Memory B cell (primary cell): Measurements from ENCODE around the gene SLC18B1.

Experiments used
- ATAC-seq: fragments of 150-1000 bp; cut with Tn5 transposase; 2 replicates; pipeline ENCODE4 v1.10.0; 2021; ENCODE audit warnings: low read depth, mild to moderate bottlenecking, moderate library complexity
- DNase-seq, 2 donors: peaks; one replicate each; pipeline ENCODE4 v3.0.0; 2022; ENCODE audit warnings: low spot score in 2 of 2
- H3K27ac Mint-ChIP-seq: one replicate; pipeline ENCODE4 v1.8.0; 2022; ENCODE audit warnings: mild to moderate bottlenecking, moderate library complexity, mixed read lengths
- H3K27me3 Mint-ChIP-seq: one replicate; pipeline ENCODE4 v1.8.0; 2022; ENCODE audit warnings: mixed read lengths
- H3K36me3 Mint-ChIP-seq: one replicate; pipeline ENCODE4 v1.8.0; 2022; ENCODE audit warnings: mild to moderate bottlenecking, mixed read lengths
- H3K4me1 Mint-ChIP-seq: one replicate; pipeline ENCODE4 v1.8.0; 2022; ENCODE audit warnings: mixed read lengths
- H3K4me3 Mint-ChIP-seq: one replicate; pipeline ENCODE4 v1.8.0; 2022; ENCODE audit warnings: mild to moderate bottlenecking, moderate library complexity, mixed read lengths
- H3K9me3 Mint-ChIP-seq: one replicate; pipeline ENCODE4 v1.8.0; 2022; ENCODE audit warnings: mixed read lengths

SLC18B1 gene

GRCh38 chr6:132813173-132813856 lies 14.9 kb upstream of the SLC18B1 start:
- DNase-seq: peak; percentile 24 to 33

DNA sequence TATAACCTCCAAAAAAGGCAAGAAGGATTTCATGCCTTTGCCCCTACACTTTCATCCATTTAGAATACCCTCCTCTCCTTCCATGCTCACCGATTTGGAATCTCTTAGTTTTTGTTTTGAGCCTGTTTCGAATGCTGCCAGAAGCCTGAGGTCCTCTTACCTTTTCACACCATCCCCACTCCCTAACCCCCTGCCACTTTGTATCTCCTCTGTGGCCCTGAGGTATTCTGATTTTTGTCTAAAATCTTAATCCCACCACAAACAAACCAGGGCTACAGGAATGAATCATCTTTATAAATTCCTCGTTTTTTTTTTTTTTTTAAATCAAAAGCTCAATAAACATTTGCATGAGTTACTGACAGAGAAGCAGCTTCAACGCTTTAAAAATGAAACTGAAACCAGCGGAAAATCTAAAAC lies 14.3 kb upstream of the SLC18B1 start:
- Mint-ChIP-seq H3K27me3 (no peaks in the 10 kb centered on the region), H3K27ac (peak overlapping the region; percentile 97), H3K4me3 (peak overlapping the region; percentile 100), H3K4me1 (peaks cover 35% of the 10 kb centered on the region), H3K36me3 (peaks cover 19% of the 10 kb centered on the region), H3K9me3 (no peaks in the 10 kb centered on the region)
- no peak for ATAC-seq
- no peak for DNase-seq

More at GRCh38 chr6:132813173-132813856, 14.9 kb upstream of the SLC18B1 start:
- Mint-ChIP-seq H3K4me1 (peaks cover 35% of the 10 kb centered on the region), H3K27ac (peak overlapping the region; percentile 97), H3K4me3 (peak overlapping the region; percentile 100), H3K27me3 (no peaks in the 10 kb centered on the region), H3K36me3 (peaks cover 24% of the 10 kb centered on the region), H3K9me3 (no peaks in the 10 kb centered on the region)
- ATAC-seq: peak; percentile 27

- DNase-seq (no peak), ATAC-seq (no peak)
- Mint-ChIP-seq H3K27ac (peak overlapping the region; percentile 97), H3K4me1 (peaks cover 31% of the 10 kb centered on the region), H3K9me3 (no peaks in the 10 kb centered on the region), H3K36me3 (peaks cover 14% of the 10 kb centered on the region), H3K27me3 (peaks cover 1% of the 10 kb centered on the region), H3K4me3 (peak overlapping the region; percentile 100)
These were observed 13.9 kb upstream of the SLC18B1 start for GRCh38 chr6:132812255-132812732.

- H3K36me3 Mint-ChIP-seq: peaks cover 7% of the 10 kb centered on the region
- DNase-seq (no peak), ATAC-seq (no peak)
- no peak overlapping the region for H3K27ac Mint-ChIP-seq
- no peaks in the 10 kb centered on the region for H3K9me3 Mint-ChIP-seq
- H3K27me3 Mint-ChIP-seq: peaks cover 1% of the 10 kb centered on the region
- no peak overlapping the region for H3K4me3 Mint-ChIP-seq
- peaks cover 24% of the 10 kb centered on the region for H3K4me1 Mint-ChIP-seq
These were observed 12.8 kb upstream of the SLC18B1 start for GRCh38 chr6:132811276-132811675.

- H3K27me3 Mint-ChIP-seq: peaks cover 1% of the 10 kb centered on the region
- H3K4me1 Mint-ChIP-seq: peaks cover 2% of the 10 kb centered on the region
- peaks cover 1% of the 10 kb centered on the region for H3K9me3 Mint-ChIP-seq
- no peak overlapping the region for H3K27ac Mint-ChIP-seq
- H3K4me3 Mint-ChIP-seq: no peak overlapping the region
- ATAC-seq (no peak), DNase-seq (no peak)
- H3K36me3 Mint-ChIP-seq: peaks cover 5% of the 10 kb centered on the region
These were observed 7.1 kb upstream of the SLC18B1 start for GRCh38 chr6:132805548-132805947.

DNA sequence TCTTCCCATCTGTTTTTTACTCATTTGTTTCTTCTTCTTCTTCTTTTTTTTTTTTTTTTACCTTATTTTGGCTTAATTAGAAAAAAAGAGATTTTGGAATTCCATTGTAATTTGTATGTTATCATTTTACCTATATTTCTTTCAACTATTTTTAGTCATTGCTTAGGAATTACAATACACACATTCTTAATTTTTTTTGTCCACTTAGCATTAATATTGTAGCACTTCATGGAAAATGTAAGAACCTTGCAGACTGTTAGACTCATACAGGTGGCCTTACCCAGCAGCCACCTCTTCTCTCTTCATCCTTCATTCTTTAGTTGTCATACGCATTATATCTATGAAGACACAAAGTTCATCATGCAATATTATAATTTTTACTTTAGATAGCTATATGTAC lies 5.8 kb upstream of the SLC18B1 start:
- Mint-ChIP-seq H3K27ac (no peak overlapping the region), H3K4me1 (peaks cover 2% of the 10 kb centered on the region), H3K9me3 (peaks cover 1% of the 10 kb centered on the region), H3K36me3 (peaks cover 5% of the 10 kb centered on the region), H3K27me3 (peaks cover 1% of the 10 kb centered on the region), H3K4me3 (no peak overlapping the region)
- ATAC-seq (no peak), DNase-seq (no peak)

- ATAC-seq (no peak), DNase-seq (no peak)
- Mint-ChIP-seq H3K36me3 (peaks cover 7% of the 10 kb centered on the region), H3K4me1 (peaks cover 8% of the 10 kb centered on the region), H3K27ac (no peak overlapping the region), H3K4me3 (peak overlapping the region; percentile 41), H3K27me3 (no peaks in the 10 kb centered on the region), H3K9me3 (peaks cover 1% of the 10 kb centered on the region)
These were observed 2.2 kb upstream of the SLC18B1 start for GRCh38 chr6:132800656-132801055.

DNA sequence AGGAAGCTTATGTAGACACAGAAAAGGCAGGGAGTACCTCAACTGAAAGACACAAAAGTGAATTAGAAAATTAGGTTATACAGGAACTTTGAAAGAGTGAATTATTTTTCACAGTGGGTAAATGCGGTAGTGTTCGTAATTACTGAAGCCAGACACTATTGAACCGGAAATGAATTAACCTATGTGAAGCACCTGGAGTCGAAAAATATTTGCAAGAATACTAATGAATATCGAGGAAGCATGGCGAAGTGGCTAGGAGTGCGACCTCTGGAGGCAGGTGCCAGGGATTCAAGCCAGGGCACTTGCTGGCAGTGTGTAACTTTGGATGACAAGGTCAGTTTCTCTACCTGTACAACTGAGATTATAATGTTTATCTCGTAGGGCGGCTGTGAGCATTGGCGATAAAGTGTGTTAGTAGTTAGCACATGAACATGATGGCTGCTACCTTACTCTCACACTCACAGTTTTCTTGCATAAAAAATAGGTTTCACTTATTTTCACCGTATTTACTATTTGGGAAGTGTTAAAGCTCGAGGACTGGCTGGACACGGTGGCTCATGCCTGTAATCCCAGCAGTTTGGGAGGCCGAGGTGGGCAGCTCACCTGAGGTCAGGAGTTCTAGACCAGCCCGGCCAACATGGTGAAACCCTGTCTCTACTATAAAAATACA lies 567 bp upstream of the SLC18B1 start:
- Mint-ChIP-seq H3K4me1 (peaks cover 11% of the 10 kb centered on the region), H3K27ac (no peak overlapping the region), H3K27me3 (no peaks in the 10 kb centered on the region), H3K9me3 (no peaks in the 10 kb centered on the region), H3K36me3 (peaks cover 8% of the 10 kb centered on the region), H3K4me3 (no peak overlapping the region)
- ATAC-seq: peak; percentile 76
- peak; percentile 57 to 68 for DNase-seq

DNA sequence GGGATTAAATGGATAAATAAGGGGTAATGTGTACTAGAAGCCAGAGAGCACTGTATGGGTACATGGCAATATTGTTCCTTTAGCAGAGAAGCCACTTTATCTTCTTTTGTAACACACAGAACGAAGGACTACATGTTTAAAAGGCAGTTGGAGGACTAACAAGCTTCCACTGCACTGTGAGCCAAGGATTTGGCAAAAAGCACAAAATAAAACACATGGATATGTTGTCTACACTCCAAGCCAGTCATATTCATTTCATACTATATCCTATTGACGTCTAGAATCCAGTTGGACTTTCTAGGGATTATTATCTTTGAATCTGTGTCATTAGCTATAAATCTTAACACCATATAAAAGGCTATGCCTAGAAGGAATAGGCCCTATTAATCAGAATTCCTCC lies 3.0 kb downstream of the SLC18B1 start:
- Mint-ChIP-seq H3K27me3 (no peaks in the 10 kb centered on the region), H3K4me3 (no peak overlapping the region), H3K36me3 (peaks cover 27% of the 10 kb centered on the region), H3K27ac (no peak overlapping the region), H3K4me1 (peaks cover 14% of the 10 kb centered on the region), H3K9me3 (no peaks in the 10 kb centered on the region)
- DNase-seq (no peak), ATAC-seq (no peak)

DNA sequence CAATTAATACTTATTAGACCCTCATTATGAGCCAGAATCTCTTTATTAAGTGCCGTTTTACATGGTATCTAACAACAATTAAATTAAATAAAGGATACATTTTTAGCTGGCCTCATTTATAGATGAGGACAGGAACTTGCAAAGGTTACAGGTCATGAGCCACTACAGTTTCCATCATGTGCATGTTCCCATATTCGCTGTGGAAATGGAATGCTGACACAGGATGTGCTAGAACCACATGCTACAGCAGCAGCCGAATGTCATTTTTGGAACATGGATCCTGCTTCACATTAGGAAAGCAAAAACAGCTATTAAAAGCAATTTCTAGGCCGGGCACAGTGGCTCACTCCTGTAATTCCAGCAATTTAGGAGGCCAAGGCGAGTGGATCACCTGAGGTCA lies 5.9 kb downstream of the SLC18B1 start:
- H3K4me3 Mint-ChIP-seq: no peak overlapping the region
- H3K4me1 Mint-ChIP-seq: peaks cover 9% of the 10 kb centered on the region
- H3K36me3 Mint-ChIP-seq: peaks cover 36% of the 10 kb centered on the region
- ATAC-seq (no peak), DNase-seq (no peak)
- no peak overlapping the region for H3K27ac Mint-ChIP-seq
- H3K9me3 Mint-ChIP-seq: no peaks in the 10 kb centered on the region
- no peaks in the 10 kb centered on the region for H3K27me3 Mint-ChIP-seq

- H3K36me3 Mint-ChIP-seq: peaks cover 41% of the 10 kb centered on the region
- no peak for DNase-seq
- peaks cover 9% of the 10 kb centered on the region for H3K4me1 Mint-ChIP-seq
These were observed 8.0 kb downstream of the SLC18B1 start for GRCh38 chr6:132790450-132790849.

GRCh38 chr6:132789396-132789776 lies 9.1 kb downstream of the SLC18B1 start:
- H3K36me3 Mint-ChIP-seq: peaks cover 41% of the 10 kb centered on the region
- no peak for DNase-seq

More at GRCh38 chr6:132790450-132790849, 8.0 kb downstream of the SLC18B1 start:
- Mint-ChIP-seq H3K27me3 (no peaks in the 10 kb centered on the region), H3K9me3 (no peaks in the 10 kb centered on the region), H3K27ac (no peak overlapping the region), H3K4me3 (no peak overlapping the region)
- ATAC-seq: no peak

GRCh38 chr6:132788658-132789395 lies 9.6 kb downstream of the SLC18B1 start:
- peaks cover 6% of the 10 kb centered on the region for H3K4me1 Mint-ChIP-seq
- H3K9me3 Mint-ChIP-seq: no peaks in the 10 kb centered on the region
- ATAC-seq (no peak), DNase-seq (no peak)
- H3K4me3 Mint-ChIP-seq: no peak overlapping the region
- H3K36me3 Mint-ChIP-seq: peaks cover 39% of the 10 kb centered on the region
- H3K27ac Mint-ChIP-seq: no peak overlapping the region
- no peaks in the 10 kb centered on the region for H3K27me3 Mint-ChIP-seq

More at GRCh38 chr6:132789396-132789776, 9.1 kb downstream of the SLC18B1 start:
- no peak overlapping the region for H3K4me3 Mint-ChIP-seq
- H3K27ac Mint-ChIP-seq: no peak overlapping the region
- H3K27me3 Mint-ChIP-seq: no peaks in the 10 kb centered on the region
- ATAC-seq: no peak
- peaks cover 8% of the 10 kb centered on the region for H3K4me1 Mint-ChIP-seq
- no peaks in the 10 kb centered on the region for H3K9me3 Mint-ChIP-seq

DNA sequence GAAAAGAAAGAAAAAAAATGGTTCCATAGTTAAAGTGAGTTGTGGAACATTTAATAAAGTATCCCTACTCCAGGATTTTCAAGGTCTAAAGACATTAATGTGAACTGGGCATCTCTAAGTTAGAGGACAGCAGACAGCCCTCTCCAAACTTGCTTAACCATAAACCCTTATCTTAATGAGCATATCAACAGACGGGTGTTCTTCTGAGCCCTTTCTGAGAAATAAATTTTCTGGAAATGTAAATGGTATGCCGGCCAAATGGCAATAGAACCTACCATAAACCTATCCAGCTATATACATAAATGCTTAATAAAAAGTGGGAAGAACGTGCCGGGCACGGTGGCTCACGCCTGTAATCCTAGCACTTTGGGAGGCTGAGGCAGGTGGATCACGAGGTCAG lies 12.5 kb downstream of the SLC18B1 start:
- DNase-seq: no peak
- no peak overlapping the region for H3K27ac Mint-ChIP-seq

More for the DNA sequence above, 12.5 kb downstream of the SLC18B1 start:
- Mint-ChIP-seq H3K9me3 (no peaks in the 10 kb centered on the region), H3K4me1 (no peaks in the 10 kb centered on the region), H3K4me3 (no peak overlapping the region), H3K27me3 (no peaks in the 10 kb centered on the region), H3K36me3 (peaks cover 30% of the 10 kb centered on the region)
- no peak for ATAC-seq
